Measurements from ENCODE around the gene NTN3. TPM values are rescaled to one million over a fixed set of nuclear protein-coding genes. Genes with fewer than 3 reads are reported as not detected.
"Not testable (repeated sequence)": the region's sequence is repeated elsewhere in the genome, so short reads cannot be mapped to it uniquely, and the experiment has no call there.

Gene NTN3
- total RNA-seq, 2 experiments from 2014 or later, result not detected

GRCh38 chr16:2476345-2476720 lies 5.2 kb downstream of the NTN3 start:
- no peak overlapping the region for H3K27ac Mint-ChIP-seq
- DNase-seq (no peak), ATAC-seq (no peak)
- no peaks in the 10 kb centered on the region for H3K36me3 Mint-ChIP-seq (ENCODE audit: low read depth)
- TF ChIP-seq, protein P1, sequence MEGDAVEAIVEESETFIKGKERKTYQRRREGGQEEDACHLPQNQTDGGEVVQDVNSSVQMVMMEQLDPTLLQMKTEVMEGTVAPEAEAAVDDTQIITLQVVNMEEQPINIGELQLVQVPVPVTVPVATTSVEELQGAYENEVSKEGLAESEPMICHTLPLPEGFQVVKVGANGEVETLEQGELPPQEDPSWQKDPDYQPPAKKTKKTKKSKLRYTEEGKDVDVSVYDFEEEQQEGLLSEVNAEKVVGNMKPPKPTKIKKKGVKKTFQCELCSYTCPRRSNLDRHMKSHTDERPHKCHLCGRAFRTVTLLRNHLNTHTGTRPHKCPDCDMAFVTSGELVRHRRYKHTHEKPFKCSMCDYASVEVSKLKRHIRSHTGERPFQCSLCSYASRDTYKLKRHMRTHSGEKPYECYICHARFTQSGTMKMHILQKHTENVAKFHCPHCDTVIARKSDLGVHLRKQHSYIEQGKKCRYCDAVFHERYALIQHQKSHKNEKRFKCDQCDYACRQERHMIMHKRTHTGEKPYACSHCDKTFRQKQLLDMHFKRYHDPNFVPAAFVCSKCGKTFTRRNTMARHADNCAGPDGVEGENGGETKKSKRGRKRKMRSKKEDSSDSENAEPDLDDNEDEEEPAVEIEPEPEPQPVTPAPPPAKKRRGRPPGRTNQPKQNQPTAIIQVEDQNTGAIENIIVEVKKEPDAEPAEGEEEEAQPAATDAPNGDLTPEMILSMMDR (IDR thresholded peaks at IDR 0.05), result no peak
- intact Hi-C loops (cut with micrococcal nuclease), result no loop called here
- CTCF ChIA-PET, result no interaction called here
- peaks cover 20% of the 10 kb centered on the region for H3K4me1 Mint-ChIP-seq (ENCODE audit: low read depth)
- POLR2A ChIA-PET, result no interaction called here
- H3K9me3 Mint-ChIP-seq, result no peaks in the 10 kb centered on the region
- H3K27me3 Mint-ChIP-seq, result peaks cover 8% of the 10 kb centered on the region
- peak overlapping the region; percentile 69 for H3K4me3 Mint-ChIP-seq

- H3K4me3 Mint-ChIP-seq, result peak overlapping the region; percentile 69
- DNase-seq (no peak), ATAC-seq (no peak)
- POLR2A ChIA-PET, result interaction anchor here (1.2 kb wide), 1 partner anchor 18 kb away, joined by 3 read pairs; no protein-coding TSS in a partner anchor
- H3K27ac Mint-ChIP-seq, result no peak overlapping the region
- peaks cover 20% of the 10 kb centered on the region for H3K4me1 Mint-ChIP-seq (ENCODE audit: low read depth)
- CTCF ChIA-PET, result interaction anchor here (1.2 to 1.3 kb wide), 2 partner anchors 10 to 24 kb away, joined by 3 to 10 read pairs; no protein-coding TSS in a partner anchor
- H3K9me3 Mint-ChIP-seq, result no peaks in the 10 kb centered on the region
- intact Hi-C loops (cut with micrococcal nuclease), result no loop called here
- TF ChIP-seq, protein P1 (IDR thresholded peaks at IDR 0.05), result no peak
- peaks cover 8% of the 10 kb centered on the region for H3K27me3 Mint-ChIP-seq
- H3K36me3 Mint-ChIP-seq (ENCODE audit: low read depth), result no peaks in the 10 kb centered on the region
Observed at GRCh38 chr16:2476741-2477140, 5.6 kb downstream of the NTN3 start.

DNA sequence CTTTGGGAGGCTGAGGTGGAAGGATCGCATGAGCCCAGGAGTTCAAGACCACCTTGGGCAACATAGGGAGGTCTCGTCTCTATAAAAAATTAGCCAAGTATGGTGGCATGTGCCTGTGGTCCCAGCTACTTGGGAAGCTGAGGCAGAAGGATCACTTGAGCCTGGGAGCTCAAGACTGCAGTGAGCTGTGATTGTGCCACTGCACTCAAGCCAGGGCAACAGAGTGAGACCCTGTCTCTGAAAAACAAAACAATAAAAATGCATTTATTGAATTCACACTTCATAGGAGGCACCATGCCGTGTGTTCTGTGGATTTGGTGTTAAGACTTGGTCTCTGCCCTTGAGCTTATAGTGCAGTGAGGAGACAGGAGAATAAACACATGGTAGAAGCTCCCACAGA lies 6.2 kb downstream of the NTN3 start:
- no peaks in the 10 kb centered on the region for H3K36me3 Mint-ChIP-seq (ENCODE audit: low read depth)
- TF ChIP-seq, protein P1 (IDR thresholded peaks at IDR 0.05), result no peak
- peaks cover 8% of the 10 kb centered on the region for H3K27me3 Mint-ChIP-seq
- ChIA-PET CTCF (interaction anchor here (1.2 to 1.3 kb wide), 2 partner anchors 11 to 24 kb away, joined by 3 to 10 read pairs; no protein-coding TSS in a partner anchor), POLR2A (interaction anchor here (0.6 to 1.4 kb wide), 3 partner anchors 18 to 113 kb away, joined by 3 read pairs; no protein-coding TSS in a partner anchor)
- H3K27ac Mint-ChIP-seq, result no peak overlapping the region
- intact Hi-C loops (cut with micrococcal nuclease), result no loop called here
- H3K4me3 Mint-ChIP-seq, result no peak overlapping the region
- ATAC-seq, result no peak
- H3K9me3 Mint-ChIP-seq, result no peaks in the 10 kb centered on the region
- DNase-seq, result no peak
- peaks cover 20% of the 10 kb centered on the region for H3K4me1 Mint-ChIP-seq (ENCODE audit: low read depth)

- H3K36me3 Mint-ChIP-seq (ENCODE audit: low read depth), result no peaks in the 10 kb centered on the region
- TF ChIP-seq, protein P1 (IDR thresholded peaks at IDR 0.05), result no peak
- no peak for ATAC-seq
- no peak for DNase-seq
- H3K4me1 Mint-ChIP-seq (ENCODE audit: low read depth), result peaks cover 15% of the 10 kb centered on the region
- H3K4me3 Mint-ChIP-seq, result no peak overlapping the region
- ChIA-PET POLR2A (interaction anchor here (0.9 to 1.5 kb wide), 4 partner anchors 9 to 210 kb away, joined by 3 to 7 read pairs (median 3); no protein-coding TSS in a partner anchor), CTCF (interaction anchor here (1.3 kb wide), 1 partner anchor 23 kb away, joined by 10 read pairs; no protein-coding TSS in a partner anchor)
- no peak overlapping the region for H3K27ac Mint-ChIP-seq
- intact Hi-C loops (cut with micrococcal nuclease), result no loop called here
- peaks cover under 1% of the 10 kb centered on the region for H3K27me3 Mint-ChIP-seq
- H3K9me3 Mint-ChIP-seq, result no peaks in the 10 kb centered on the region
Observed at GRCh38 chr16:2478279-2478678, 7.2 kb downstream of the NTN3 start.

DNA sequence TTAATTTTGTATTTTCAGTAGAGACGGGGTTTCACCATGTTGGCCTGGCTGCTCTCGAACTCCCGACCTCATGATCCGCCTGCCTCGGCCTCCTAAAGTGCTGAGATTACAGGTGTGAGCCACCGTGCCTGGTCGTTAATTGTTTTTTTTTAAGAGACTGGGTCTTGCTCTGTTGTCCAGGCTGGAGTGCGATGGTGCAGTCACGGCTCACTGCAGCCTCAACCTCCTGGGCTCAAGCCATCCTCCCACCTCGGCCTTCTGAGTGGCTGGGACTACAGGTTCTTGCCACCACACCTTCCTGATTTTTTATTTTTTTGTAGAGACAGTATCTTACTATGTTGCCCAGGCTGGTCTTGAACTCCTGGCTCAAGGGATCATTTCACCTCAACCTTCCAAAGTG lies 8.9 kb downstream of the NTN3 start:
- POLR2A ChIA-PET, result interaction anchor here (1.2 to 1.5 kb wide), 2 partner anchors 10 to 23 kb away, joined by 3 to 7 read pairs; no protein-coding TSS in a partner anchor
- ATAC-seq; H3K9me3 Mint-ChIP-seq; H3K4me3 Mint-ChIP-seq; H3K27ac Mint-ChIP-seq; CTCF ChIA-PET; H3K36me3 Mint-ChIP-seq (ENCODE audit: low read depth); intact Hi-C loops (cut with micrococcal nuclease); H3K27me3 Mint-ChIP-seq; DNase-seq: not testable (repeated sequence)
- H3K4me1 Mint-ChIP-seq (ENCODE audit: low read depth), result peaks cover 14% of the 10 kb centered on the region
